Endothelial cell of umbilical vein (primary cell): ENCODE measurements around the gene HDAC4.

Experiments
- EZH2 ChIP-seq: IDR thresholded peaks from 2 replicates; pipeline ENCODE4 v1.6.1; 2012; ENCODE audit warnings: borderline replicate concordance, low read depth, mild to moderate bottlenecking, moderate library complexity, low read length, inconsistent platforms; ENCODE audit not compliant: severe bottlenecking
- FOS ChIP-seq: IDR thresholded peaks from 2 replicates; pipeline ENCODE4 v1.6.1; 2011; ENCODE audit warnings: mild to moderate bottlenecking, low read length, moderate library complexity, borderline replicate concordance; ENCODE audit not compliant: insufficient read depth
- GATA2 ChIP-seq: IDR thresholded peaks from 2 replicates; pipeline ENCODE4 v1.7.0; 2011; ENCODE audit warnings: low read depth, mild to moderate bottlenecking, moderate library complexity, mixed read lengths, low read length; ENCODE audit not compliant: insufficient read length, insufficient read depth
- JUN ChIP-seq: IDR thresholded peaks from 2 replicates; pipeline ENCODE4 v1.6.1; 2011; ENCODE audit warnings: borderline replicate concordance, low read depth; ENCODE audit not compliant: insufficient read length, insufficient read depth
- MYC ChIP-seq: IDR thresholded peaks from one replicate; pipeline ENCODE4 v1.6.1; 2011; ENCODE audit warnings: mild to moderate bottlenecking, low read depth, low read length
- POLR2A ChIP-seq: IDR thresholded peaks from 2 replicates; pipeline ENCODE4 v1.6.1; 2012; ENCODE audit warnings: low read depth, mild to moderate bottlenecking, control low read depth, low read length
- POLR2AphosphoS5 ChIP-seq: IDR thresholded peaks from 2 replicates; pipeline ENCODE4 v1.6.1; 2012; ENCODE audit warnings: low read depth, mild to moderate bottlenecking, control low read depth, low read length, moderate library complexity; ENCODE audit not compliant: insufficient read depth
- TF ChIP-seq, protein P1 (sequence below), 2 donors: IDR thresholded peaks; 1 replicate in 1 of 2; 2 replicates in 1 of 2; pipeline ENCODE4 v1.5.1; 2011; ENCODE audit warnings: low read length in 2 of 2, mild to moderate bottlenecking in 2 of 2, moderate library complexity in 2 of 2, control low read depth in 1 of 2, inconsistent platforms in 1 of 2, low read depth in 1 of 2; ENCODE audit not compliant: insufficient read depth in 1 of 2; ENCODE audit errors: extremely low read depth in 1 of 2
- TF ChIP-seq, protein P2 (sequence below): IDR thresholded peaks from 2 replicates; pipeline ENCODE4 v1.6.1; 2011; ENCODE audit not compliant: insufficient read depth, insufficient read length

DNA sequence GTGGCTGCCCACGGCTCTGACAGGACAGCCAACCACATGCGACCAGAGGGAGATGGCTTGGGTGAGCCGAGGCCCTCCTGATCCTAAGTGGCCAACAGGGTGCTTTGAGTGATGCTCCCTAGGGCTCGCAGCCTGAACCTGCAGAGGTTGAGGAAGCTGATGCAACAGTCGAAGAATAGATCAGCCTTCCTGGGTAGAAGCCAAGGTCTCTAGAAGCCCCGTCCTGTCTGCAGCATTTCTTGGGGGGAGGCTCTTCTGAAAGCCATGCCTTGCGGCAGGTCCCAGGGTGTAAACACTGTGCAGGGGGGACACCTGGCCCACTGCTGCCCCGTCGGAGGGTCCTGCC is 136.4 kb downstream of the HDAC4 start:
- no peak for TF ChIP-seq POLR2A
- TF ChIP-seq JUN: no peak
- TF ChIP-seq, protein P1, sequence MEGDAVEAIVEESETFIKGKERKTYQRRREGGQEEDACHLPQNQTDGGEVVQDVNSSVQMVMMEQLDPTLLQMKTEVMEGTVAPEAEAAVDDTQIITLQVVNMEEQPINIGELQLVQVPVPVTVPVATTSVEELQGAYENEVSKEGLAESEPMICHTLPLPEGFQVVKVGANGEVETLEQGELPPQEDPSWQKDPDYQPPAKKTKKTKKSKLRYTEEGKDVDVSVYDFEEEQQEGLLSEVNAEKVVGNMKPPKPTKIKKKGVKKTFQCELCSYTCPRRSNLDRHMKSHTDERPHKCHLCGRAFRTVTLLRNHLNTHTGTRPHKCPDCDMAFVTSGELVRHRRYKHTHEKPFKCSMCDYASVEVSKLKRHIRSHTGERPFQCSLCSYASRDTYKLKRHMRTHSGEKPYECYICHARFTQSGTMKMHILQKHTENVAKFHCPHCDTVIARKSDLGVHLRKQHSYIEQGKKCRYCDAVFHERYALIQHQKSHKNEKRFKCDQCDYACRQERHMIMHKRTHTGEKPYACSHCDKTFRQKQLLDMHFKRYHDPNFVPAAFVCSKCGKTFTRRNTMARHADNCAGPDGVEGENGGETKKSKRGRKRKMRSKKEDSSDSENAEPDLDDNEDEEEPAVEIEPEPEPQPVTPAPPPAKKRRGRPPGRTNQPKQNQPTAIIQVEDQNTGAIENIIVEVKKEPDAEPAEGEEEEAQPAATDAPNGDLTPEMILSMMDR (IDR thresholded peaks at IDR 0.05; ENCODE audit: extremely low read depth in 1 of 2, insufficient read depth in 1 of 2, low read depth in 1 of 2, low read length in 2 of 2): no peak
- TF ChIP-seq GATA2: no peak
- no peak for TF ChIP-seq EZH2
- no peak for TF ChIP-seq POLR2AphosphoS5
- TF ChIP-seq, protein P2, sequence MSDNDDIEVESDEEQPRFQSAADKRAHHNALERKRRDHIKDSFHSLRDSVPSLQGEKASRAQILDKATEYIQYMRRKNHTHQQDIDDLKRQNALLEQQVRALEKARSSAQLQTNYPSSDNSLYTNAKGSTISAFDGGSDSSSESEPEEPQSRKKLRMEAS: no peak
- TF ChIP-seq FOS: no peak
- TF ChIP-seq MYC: no peak
